NCI-H2029 treated with DMSO at 0.1 percent for 48 hours (cell line): ENCODE measurements around the gene CUEDC2.

Experiments used
- DNase-seq: peaks from one replicate; lab custom pipeline; 2025; lab: John Stamatoyannopoulos, UW

Gene CUEDC2

GRCh38 chr10:102396730-102397151 lies 35.6 kb downstream of the CUEDC2 start:
- no peak for DNase-seq

- no peak for DNase-seq
Observed at GRCh38 chr10:102396317-102396650, 36.1 kb downstream of the CUEDC2 start.

- no peak for DNase-seq
Observed at GRCh38 chr10:102395400-102396316, 36.7 kb downstream of the CUEDC2 start, which contains the start of gene NFKB2. NFKB2 (plus strand) TSS chr10:102395705; CDS start chr10:102395960, 255 bp downstream.

- DNase-seq, result no peak
Observed at GRCh38 chr10:102394801-102395399, 37.5 kb downstream of the CUEDC2 start.

GRCh38 chr10:102394079-102394800 lies 38.1 kb downstream of the CUEDC2 start:
- DNase-seq, result no peak

GRCh38 chr10:102393411-102394078 lies 38.8 kb downstream of the CUEDC2 start:
- DNase-seq, result no peak

- no peak for DNase-seq
Observed at GRCh38 chr10:102392306-102392705, 40.1 kb downstream of the CUEDC2 start.

GRCh38 chr10:102389894-102390293 lies 42.5 kb downstream of the CUEDC2 start:
- no peak for DNase-seq

GRCh38 chr10:102384606-102385429 lies 47.6 kb downstream of the CUEDC2 start:
- no peak for DNase-seq

- no peak for DNase-seq
Observed at GRCh38 chr10:102384053-102384452, 48.3 kb downstream of the CUEDC2 start.

GRCh38 chr10:102382871-102383270 lies 49.5 kb downstream of the CUEDC2 start:
- DNase-seq, result no peak

- DNase-seq, result no peak
Observed at GRCh38 chr10:102381983-102382382, 50.4 kb downstream of the CUEDC2 start.

GRCh38 chr10:102379383-102379782 lies 53.0 kb downstream of the CUEDC2 start:
- no peak for DNase-seq

- DNase-seq, result no peak
Observed at GRCh38 chr10:102376901-102377300, 55.5 kb downstream of the CUEDC2 start.

- no peak for DNase-seq
Observed at GRCh38 chr10:102375867-102376266, 56.5 kb downstream of the CUEDC2 start.

GRCh38 chr10:102375250-102375649 lies 57.1 kb downstream of the CUEDC2 start:
- DNase-seq, result no peak
